ENCODE results near the gene TRIO.

TRIO gene

GRCh38 chr5:14351086-14351661 is 208.0 kb downstream of the TRIO start:
- Histone ChIP-seq H3K36me3 (ENCODE audit: control insufficient read depth, insufficient read depth, low read length) (no peaks in the 10 kb centered on the region), H3K9me3 (ENCODE audit: control insufficient read depth, low read length) (no peaks in the 10 kb centered on the region), H3K79me2 (peaks cover 6% of the 10 kb centered on the region), H3K4me3 (ENCODE audit: low read depth, low read length) (no peak overlapping the region), H3K4me1 (no peaks in the 10 kb centered on the region), H3K4me2 (ENCODE audit: low read length) (no peak overlapping the region), H3K27me3 (ENCODE audit: control insufficient read depth, insufficient read depth, low read length) (no peaks in the 10 kb centered on the region), H2AFZ (no peak overlapping the region), H3K9ac (no peak overlapping the region), H3K27ac (no peak overlapping the region)
- no peak for TF ChIP-seq CTCF (IDR thresholded peaks at IDR 0.05)

DNA sequence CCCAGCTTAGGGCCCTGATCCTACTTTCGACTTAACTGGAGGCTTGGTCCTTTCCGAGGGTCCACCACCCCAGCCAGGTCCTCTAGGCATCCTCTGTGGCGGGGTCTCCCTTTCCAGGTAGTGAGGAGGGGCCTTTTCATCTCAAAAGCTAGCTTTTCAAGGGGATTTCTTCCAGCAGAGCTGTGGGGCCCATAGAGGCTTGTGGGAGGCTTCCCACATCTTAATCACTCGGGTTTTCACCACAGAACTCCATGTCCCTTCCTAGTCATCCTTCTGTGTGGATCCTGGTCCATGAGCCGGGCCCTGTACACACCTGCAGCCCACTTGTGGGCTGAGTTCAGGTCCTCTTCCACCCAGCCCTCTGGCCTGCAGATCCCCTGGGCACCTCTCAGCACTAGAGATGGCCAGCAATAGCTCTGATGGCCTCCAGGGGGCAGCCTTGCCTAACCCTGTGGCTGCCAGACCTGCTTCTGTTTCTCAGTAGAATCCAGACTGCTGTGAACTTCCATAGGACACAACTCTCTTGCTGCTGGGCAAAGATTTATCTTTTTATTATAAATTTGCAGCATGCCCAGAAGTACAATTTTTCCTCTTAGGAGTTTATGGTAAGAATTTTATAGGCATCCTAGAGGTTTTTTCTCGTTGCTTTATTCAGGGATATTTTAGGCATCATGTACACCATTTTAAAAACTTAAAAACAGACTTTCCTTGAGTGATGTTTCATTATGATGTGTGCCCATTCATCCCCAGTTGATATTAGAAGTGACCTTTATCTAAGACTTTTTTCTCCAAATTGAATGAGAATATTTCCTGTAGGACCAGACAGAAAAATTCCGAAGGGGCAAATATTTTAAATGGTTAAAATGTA is 208.9 kb downstream of the TRIO start:
- Histone ChIP-seq H3K36me3 (ENCODE audit: control insufficient read depth, insufficient read depth, low read length) (no peaks in the 10 kb centered on the region), H3K4me3 (ENCODE audit: low read depth, low read length) (no peak overlapping the region), H3K9me3 (ENCODE audit: control insufficient read depth, low read length) (no peaks in the 10 kb centered on the region), H3K4me2 (ENCODE audit: low read length) (no peak overlapping the region), H2AFZ (no peak overlapping the region), H3K27ac (no peak overlapping the region), H3K27me3 (ENCODE audit: control insufficient read depth, insufficient read depth, low read length) (no peaks in the 10 kb centered on the region), H3K4me1 (no peaks in the 10 kb centered on the region), H3K79me2 (peaks cover 6% of the 10 kb centered on the region), H3K9ac (no peak overlapping the region)
- peak; percentile 94 for TF ChIP-seq CTCF (IDR thresholded peaks at IDR 0.05)

GRCh38 chr5:14353726-14354474 is 210.8 kb downstream of the TRIO start:
- Histone ChIP-seq H3K36me3 (ENCODE audit: control insufficient read depth, insufficient read depth, low read length) (no peaks in the 10 kb centered on the region), H3K27ac (no peak overlapping the region), H3K9me3 (ENCODE audit: control insufficient read depth, low read length) (no peaks in the 10 kb centered on the region)

DNA sequence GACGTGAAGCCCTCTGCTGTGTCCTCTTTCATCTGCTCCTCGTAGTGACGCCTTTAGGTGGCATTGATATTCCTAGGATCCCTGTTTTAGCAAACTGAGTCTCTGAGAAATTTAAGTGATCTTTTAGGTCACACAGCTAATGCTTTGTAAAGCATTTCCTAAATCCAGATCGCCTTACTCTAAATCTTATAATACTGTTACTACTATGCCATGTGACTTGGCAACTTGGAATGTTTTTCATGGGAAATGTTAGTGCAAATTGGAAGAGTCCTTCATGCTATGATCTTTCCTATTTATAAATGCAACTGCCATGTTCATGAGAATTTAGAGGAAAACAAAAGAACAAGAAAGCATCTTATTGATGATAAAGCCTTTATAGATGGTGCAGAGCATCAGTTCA is 212.2 kb downstream of the TRIO start:
- Histone ChIP-seq H3K4me2 (ENCODE audit: low read length) (no peak overlapping the region), H3K27ac (no peak overlapping the region), H3K9ac (no peak overlapping the region), H3K9me3 (ENCODE audit: control insufficient read depth, low read length) (no peaks in the 10 kb centered on the region), H3K4me1 (no peaks in the 10 kb centered on the region), H3K27me3 (ENCODE audit: control insufficient read depth, insufficient read depth, low read length) (no peaks in the 10 kb centered on the region), H3K36me3 (ENCODE audit: control insufficient read depth, insufficient read depth, low read length) (no peaks in the 10 kb centered on the region), H2AFZ (no peak overlapping the region), H3K4me3 (ENCODE audit: low read depth, low read length) (no peak overlapping the region), H3K79me2 (peaks cover 6% of the 10 kb centered on the region)
- no peak for TF ChIP-seq CTCF (IDR thresholded peaks at IDR 0.05)

More at GRCh38 chr5:14353726-14354474, 210.8 kb downstream of the TRIO start:
- Histone ChIP-seq H3K9ac (no peak overlapping the region), H3K79me2 (peaks cover 6% of the 10 kb centered on the region), H3K27me3 (ENCODE audit: control insufficient read depth, insufficient read depth, low read length) (no peaks in the 10 kb centered on the region), H3K4me1 (no peaks in the 10 kb centered on the region), H3K4me3 (ENCODE audit: low read depth, low read length) (no peak overlapping the region), H2AFZ (no peak overlapping the region), H3K4me2 (ENCODE audit: low read length) (no peak overlapping the region)
- no peak for TF ChIP-seq CTCF (IDR thresholded peaks at IDR 0.05)
